Fibroblast of mammary gland (primary cell): Measurements from ENCODE around the gene SMIM3.

Source experiments
- DNase-seq: peaks from one replicate; pipeline ENCODE4 v3.0.0-alpha.2; 2010; ENCODE audit warnings: low read depth
- H3K4me3 ChIP-seq: 2 replicates; pipeline ENCODE4 v1.5.1; 2011; ENCODE audit warnings: low read depth, mild to moderate bottlenecking, low read length, moderate library complexity; ENCODE audit not compliant: control insufficient read depth
- CTCF ChIP-seq: conservative IDR thresholded peaks from 2 replicates; pipeline ENCODE4 v1.5.1; 2011; ENCODE audit warnings: low read depth, low read length, inconsistent platforms; ENCODE audit not compliant: control insufficient read depth, insufficient read depth

Gene SMIM3

DNA sequence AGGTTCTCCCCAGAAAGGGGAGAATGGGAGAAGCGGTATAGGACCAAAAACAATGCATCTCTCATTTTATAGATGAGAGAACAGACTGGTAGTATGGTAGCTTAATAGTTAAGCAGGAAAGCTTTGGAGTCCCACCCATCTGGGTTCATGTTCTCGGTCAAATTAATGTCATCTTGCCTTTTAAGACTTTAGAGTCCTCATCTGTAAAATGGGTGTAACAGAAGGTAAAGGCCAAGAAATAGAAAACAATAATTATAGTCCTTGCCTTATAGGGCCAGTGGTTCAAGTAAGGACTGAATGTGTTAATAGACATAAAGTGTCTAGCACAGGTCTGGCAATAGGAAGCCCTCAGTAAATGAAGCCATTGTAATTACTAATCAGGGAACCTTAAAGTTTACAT, 16.4 kb downstream of the SMIM3 start:
- H3K4me3 ChIP-seq: no peak overlapping the region
- no peak for DNase-seq
- TF ChIP-seq CTCF: no peak

GRCh38 chr5:150797384-150797783, 18.8 kb downstream of the SMIM3 start:
- no peak for DNase-seq
- no peak for TF ChIP-seq CTCF
- no peak overlapping the region for H3K4me3 ChIP-seq

DNA sequence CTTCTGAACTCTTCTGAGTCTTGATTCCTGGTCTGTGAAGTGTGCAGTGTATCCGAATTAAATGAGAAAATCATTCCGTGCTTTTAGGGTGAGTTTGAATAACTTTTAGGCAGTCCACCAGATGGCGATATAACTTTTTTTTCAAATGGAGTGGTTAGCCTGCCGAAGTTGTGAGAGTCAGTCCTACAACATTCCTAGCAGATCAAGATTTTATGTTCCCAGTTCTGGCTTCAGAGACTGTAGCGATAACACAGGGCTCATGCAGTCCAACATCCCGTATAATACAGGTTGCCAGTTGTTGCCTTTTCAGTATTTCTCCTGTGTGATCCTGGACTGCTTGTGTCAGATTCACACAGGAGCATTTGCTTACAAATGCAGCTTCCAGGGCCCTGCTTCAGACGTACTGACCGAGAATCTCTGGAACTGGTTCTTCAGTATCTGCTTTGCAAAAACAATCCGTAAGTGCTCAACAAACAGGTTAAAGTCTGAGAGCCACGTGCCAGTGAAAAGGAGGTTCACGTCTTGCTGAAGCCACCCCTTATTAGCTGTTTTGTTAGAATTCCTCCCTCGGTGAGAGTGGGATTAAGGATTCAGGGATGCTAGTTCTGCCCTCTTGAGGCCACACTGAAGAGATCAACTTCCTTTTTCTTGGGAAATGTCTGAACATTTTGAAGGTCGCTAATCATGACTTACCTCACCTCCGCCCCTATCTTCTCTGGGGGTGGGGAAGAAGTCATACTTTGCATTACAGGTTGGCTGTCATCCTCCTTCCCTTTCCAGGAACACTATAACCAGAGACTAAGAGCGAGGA, 22.8 kb downstream of the SMIM3 start:
- TF ChIP-seq CTCF: peak; percentile 59
- peak; percentile 80 for DNase-seq
- peak overlapping the region; percentile 11 for H3K4me3 ChIP-seq

GRCh38 chr5:150804388-150804787, 25.8 kb downstream of the SMIM3 start:
- H3K4me3 ChIP-seq: no peak overlapping the region
- TF ChIP-seq CTCF: no peak
- no peak for DNase-seq

DNA sequence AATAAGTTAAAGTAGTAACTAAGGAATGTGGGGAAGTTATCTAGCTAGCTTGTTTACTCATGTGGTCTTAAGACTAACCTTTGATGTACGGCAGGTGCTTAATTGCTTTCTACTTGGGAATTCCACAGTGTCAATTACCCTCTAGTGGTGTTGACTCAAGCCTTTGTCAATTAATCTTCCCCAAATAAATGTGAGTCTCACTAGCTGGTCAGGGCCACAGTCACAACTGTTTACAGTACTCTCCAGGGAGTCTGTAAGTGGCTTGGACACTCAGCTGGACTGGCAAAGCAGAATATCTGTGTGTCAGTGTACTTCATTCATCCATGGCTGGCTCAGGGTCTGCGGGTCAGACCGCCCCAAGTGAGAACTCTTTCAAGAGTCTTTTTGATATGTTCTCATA, 30.8 kb downstream of the SMIM3 start:
- no peak overlapping the region for H3K4me3 ChIP-seq
- no peak for TF ChIP-seq CTCF
- no peak for DNase-seq

- TF ChIP-seq CTCF: no peak
Observed at GRCh38 chr5:150815010-150815409, 36.5 kb downstream of the SMIM3 start.

More at GRCh38 chr5:150815010-150815409, 36.5 kb downstream of the SMIM3 start:
- no peak for DNase-seq
- no peak overlapping the region for H3K4me3 ChIP-seq
